OCI-LY7 (cell line): ENCODE results near the gene HMBS. TPM values are rescaled to one million over a fixed set of nuclear protein-coding genes. Genes with fewer than 3 reads are reported as not detected.

ENCODE experiments used
- BruUV-seq: library from RNA; stranded (reverse); fragments of 400-500 nt; replicated peaks from 2 replicates; lab custom pipeline; 2021; lab: Mats Ljungman, UMichigan
- CTCF ChIA-PET: fragments of 300-600 bp; sonication (Branson Sonifier 250); formaldehyde crosslinking; loops from one replicate; lab custom pipeline; 2022; ENCODE audit warnings: antibody characterized with exemption; ENCODE audit not compliant: unreplicated experiment; lab: Charles Lee
- POLR2A ChIA-PET: fragments of 300-600 bp; sonication (Branson Sonifier 250); formaldehyde crosslinking; loops from one replicate; lab custom pipeline; 2022; ENCODE audit warnings: antibody characterized with exemption; lab: Charles Lee
- DNase-seq: peaks from one replicate; pipeline ENCODE4 v3.0.0-alpha.2; 2015; ENCODE audit warnings: low spot score
- H2AFZ ChIP-seq: fragments of 200-600 bp; sonication (generic), shearing (Covaris generic); 2 replicates; pipeline ENCODE4 v1.6.1; 2014; ENCODE audit warnings: mild to moderate bottlenecking, antibody characterized with exemption, low read length, moderate library complexity
- H3K27ac ChIP-seq: fragments of 200-600 bp; sonication (generic); 2 replicates; pipeline ENCODE4 v1.5.1; 2014; ENCODE audit warnings: mixed run types, low read depth, mild to moderate bottlenecking, moderate library complexity, low read length, inconsistent platforms; ENCODE audit not compliant: poor library complexity, severe bottlenecking
- H3K36me3 ChIP-seq: fragments of 200-600 bp; sonication (generic); 2 replicates; pipeline ENCODE4 v1.6.1; 2014; ENCODE audit warnings: mild to moderate bottlenecking, antibody characterized with exemption, low read length, moderate library complexity, mixed read lengths; ENCODE audit not compliant: insufficient read depth
- H3K4me1 ChIP-seq: fragments of 200-600 bp; sonication (generic); 2 replicates; pipeline ENCODE4 v1.5.1; 2014; ENCODE audit warnings: mild to moderate bottlenecking, low read length; ENCODE audit not compliant: insufficient read depth, poor library complexity, severe bottlenecking
- H3K4me2 ChIP-seq: fragments of 200-600 bp; sonication (generic); 2 replicates; pipeline ENCODE4 v1.6.1; 2014; ENCODE audit warnings: mild to moderate bottlenecking, low read length
- H3K4me3 ChIP-seq: fragments of 200-600 bp; sonication (generic); 2 replicates; pipeline ENCODE4 v1.5.1; 2014; ENCODE audit warnings: mild to moderate bottlenecking, low read depth, low read length; ENCODE audit not compliant: poor library complexity, severe bottlenecking
- H3K79me2 ChIP-seq: fragments of 200-600 bp; sonication (generic); 2 replicates; pipeline ENCODE4 v1.6.1; 2016; ENCODE audit warnings: low read depth, mild to moderate bottlenecking, low read length, moderate library complexity, mixed read lengths; ENCODE audit not compliant: insufficient read depth
- H3K9me2 ChIP-seq: fragments of 200-600 bp; sonication (generic); 2 replicates; pipeline ENCODE4 v1.6.1; 2016; ENCODE audit warnings: mild to moderate bottlenecking, low read length, mixed read lengths; ENCODE audit not compliant: insufficient read depth
- H3K9me3 ChIP-seq: fragments of 200-600 bp; sonication (generic); 2 replicates; pipeline ENCODE4 v1.6.1; 2014; ENCODE audit warnings: mild to moderate bottlenecking, mixed run types, low read length, mixed read lengths
- H4K20me1 ChIP-seq: fragments of 200-600 bp; sonication (generic); 2 replicates; pipeline ENCODE4 v1.6.1; 2014; ENCODE audit warnings: mild to moderate bottlenecking, antibody characterized with exemption, low read length, moderate library complexity, mixed read lengths; ENCODE audit not compliant: insufficient read depth
- CTCF ChIP-seq: fragments of 200-600 bp; sonication (generic); conservative IDR thresholded peaks from 2 replicates; pipeline ENCODE4 v1.5.1; 2014; ENCODE audit warnings: mild to moderate bottlenecking, antibody characterized with exemption, low read length, moderate library complexity, mixed read lengths
- EZH2phosphoT487 ChIP-seq: fragments of 200-600 bp; sonication (generic); IDR thresholded peaks from 2 replicates; pipeline ENCODE4 v1.6.1; 2018; ENCODE audit warnings: low read depth, borderline replicate concordance, mild to moderate bottlenecking, mixed run types, antibody characterized with exemption, low read length, moderate library complexity, mixed read lengths
- intact Hi-C: fragments of 100-400 bp; cut with micrococcal nuclease; formaldehyde crosslinking; loops from one replicate; pipeline ENCODE4 v1.10.0; 2022; ENCODE audit not compliant: unreplicated experiment
- total RNA-seq, 2 experiments: library from RNA; depleted of rRNA in 1 of 2; stranded (reverse); fragments of >200 nt in 1 of 2; shearing (Covaris generic) in 1 of 2; gene quantifications; 2 replicates each; pipeline ENCODE4 v1.2.3, GENCODE V29; 2014 to 2022

The HMBS gene
- total RNA-seq, 2 experiments from 2014 or later = 12.2 to 50.0 TPM

GRCh38 chr11:119049081-119049480, 35.6 kb upstream of the HMBS start:
- intact Hi-C loops = no loop called here
- H4K20me1 ChIP-seq = no peaks in the 10 kb centered on the region
- H3K27ac ChIP-seq = no peak overlapping the region
- no peaks in the 10 kb centered on the region for H3K9me3 ChIP-seq
- ChIA-PET CTCF (no interaction called here), POLR2A (interaction anchor here (1.3 kb wide), 1 partner anchor 9 kb away, joined by 6 read pairs; no protein-coding TSS in a partner anchor)
- H3K36me3 ChIP-seq = peaks cover 94% of the 10 kb centered on the region
- no peak overlapping the region for H2AFZ ChIP-seq
- BruUV-seq = no TSS peak
- no peak overlapping the region for H3K4me2 ChIP-seq
- no peak overlapping the region for H3K4me3 ChIP-seq
- H3K79me2 ChIP-seq = no peaks in the 10 kb centered on the region
- no peaks in the 10 kb centered on the region for H3K9me2 ChIP-seq
- no peaks in the 10 kb centered on the region for H3K4me1 ChIP-seq
- TF ChIP-seq EZH2phosphoT487 (no peak), CTCF (no peak)
- DNase-seq = no peak

GRCh38 chr11:119051440-119052162, 33.1 kb upstream of the HMBS start:
- TSS peak; percentile 46 for BruUV-seq
- Histone ChIP-seq H3K79me2 (peaks cover 14% of the 10 kb centered on the region), H3K4me3 (no peak overlapping the region), H3K27ac (no peak overlapping the region), H2AFZ (no peak overlapping the region), H3K36me3 (peaks cover 92% of the 10 kb centered on the region), H3K9me2 (no peaks in the 10 kb centered on the region), H3K4me2 (no peak overlapping the region), H3K4me1 (peaks cover 6% of the 10 kb centered on the region), H4K20me1 (no peaks in the 10 kb centered on the region), H3K9me3 (no peaks in the 10 kb centered on the region)
- POLR2A ChIA-PET = interaction anchor here (1.1 kb wide), 1 partner anchor 16 kb away, joined by 3 read pairs; no protein-coding TSS in a partner anchor
- intact Hi-C loops = no loop called here
- DNase-seq = no peak
- CTCF ChIA-PET = interaction anchor here (0.6 kb wide), 1 partner anchor 175 kb away, joined by 3 read pairs; no protein-coding TSS in a partner anchor
- no peak for TF ChIP-seq CTCF
